GM18508 (cell line): ENCODE data around the gene GOLGA6L7.
"Not testable (repeated sequence)": the region's sequence is repeated elsewhere in the genome, so short reads cannot be mapped to it uniquely, and the experiment has no call there.

Experiments used
- ATAC-seq: cut with Tn5 transposase; IDR thresholded peaks from one replicate; pipeline ENCODE4 v1.9.1; 2021; ENCODE audit warnings: moderate number of reproducible peaks; ENCODE audit not compliant: insufficient read depth, unreplicated experiment

The GOLGA6L7 gene

DNA sequence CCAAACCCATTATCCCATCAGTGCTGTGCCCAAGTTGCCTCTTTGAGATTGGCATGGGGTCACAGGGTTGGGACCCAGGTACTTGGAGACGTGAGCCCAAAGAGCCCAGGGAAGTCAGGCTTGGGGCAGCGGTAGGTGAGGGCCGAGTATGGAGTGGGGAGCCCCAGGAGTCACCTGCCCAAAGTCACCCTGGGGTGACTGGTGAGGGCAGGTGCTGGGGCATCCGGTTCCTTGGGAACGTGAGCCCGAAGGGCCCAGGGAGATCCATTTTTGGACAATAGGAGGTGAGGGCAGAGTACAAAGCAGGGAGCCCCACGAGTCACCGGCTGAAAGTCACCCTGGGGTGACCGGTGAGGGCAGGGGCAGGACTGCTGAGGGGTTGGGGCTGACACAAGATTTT, 485 bp downstream of the GOLGA6L7 start:
- ATAC-seq: not testable (repeated sequence)

GRCh38 chr15:28847247-28847646, 1.2 kb downstream of the GOLGA6L7 start:
- not testable (repeated sequence) for ATAC-seq

- ATAC-seq: not testable (repeated sequence)
Observed at GRCh38 chr15:28844147-28844546, 4.3 kb downstream of the GOLGA6L7 start.

DNA sequence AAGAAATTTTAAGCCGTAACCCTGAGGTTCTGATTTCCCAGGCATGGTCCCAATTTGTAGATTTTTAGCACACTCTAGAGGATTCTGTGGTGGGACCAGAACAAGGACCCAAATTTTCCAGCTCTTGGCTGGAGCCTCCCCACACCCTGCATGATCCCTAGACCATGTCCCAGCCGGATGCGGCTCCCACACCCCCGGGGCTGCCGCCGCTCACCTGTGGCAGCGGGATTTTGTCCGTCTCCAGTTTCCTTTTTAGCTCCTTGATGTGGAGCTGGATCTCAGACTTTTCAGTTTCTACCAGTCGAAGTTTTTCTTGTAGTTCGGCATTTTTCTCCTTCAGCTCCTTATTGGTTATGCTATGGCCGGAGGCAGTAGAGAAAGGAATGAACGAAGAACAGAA, 4.9 kb downstream of the GOLGA6L7 start:
- ATAC-seq: not testable (repeated sequence)

DNA sequence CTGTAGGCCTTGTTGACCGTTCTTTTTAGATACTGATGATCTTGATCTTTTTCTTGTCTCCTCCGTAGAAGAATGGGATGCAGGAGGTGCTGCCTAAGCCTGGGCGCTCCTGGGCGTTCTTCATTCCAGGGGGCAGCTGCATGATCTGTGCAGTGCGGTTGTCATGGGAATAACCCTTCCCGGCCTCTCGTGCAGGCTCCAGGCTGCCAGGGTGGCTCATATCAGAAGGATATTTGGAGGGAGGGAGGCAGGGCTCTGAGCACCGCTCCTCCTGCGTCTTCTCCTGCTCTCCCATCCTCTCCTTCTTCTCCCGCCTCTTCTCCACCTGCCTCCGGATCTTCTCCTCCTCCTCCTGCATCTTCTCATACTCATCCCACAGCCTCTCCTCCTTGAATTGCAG, 6.2 kb downstream of the GOLGA6L7 start:
- not testable (repeated sequence) for ATAC-seq

GRCh38 chr15:28840285-28840684, 8.2 kb downstream of the GOLGA6L7 start:
- ATAC-seq: not testable (repeated sequence)

GRCh38 chr15:28834957-28835585, 13.4 kb downstream of the GOLGA6L7 start:
- ATAC-seq: not testable (repeated sequence)

DNA sequence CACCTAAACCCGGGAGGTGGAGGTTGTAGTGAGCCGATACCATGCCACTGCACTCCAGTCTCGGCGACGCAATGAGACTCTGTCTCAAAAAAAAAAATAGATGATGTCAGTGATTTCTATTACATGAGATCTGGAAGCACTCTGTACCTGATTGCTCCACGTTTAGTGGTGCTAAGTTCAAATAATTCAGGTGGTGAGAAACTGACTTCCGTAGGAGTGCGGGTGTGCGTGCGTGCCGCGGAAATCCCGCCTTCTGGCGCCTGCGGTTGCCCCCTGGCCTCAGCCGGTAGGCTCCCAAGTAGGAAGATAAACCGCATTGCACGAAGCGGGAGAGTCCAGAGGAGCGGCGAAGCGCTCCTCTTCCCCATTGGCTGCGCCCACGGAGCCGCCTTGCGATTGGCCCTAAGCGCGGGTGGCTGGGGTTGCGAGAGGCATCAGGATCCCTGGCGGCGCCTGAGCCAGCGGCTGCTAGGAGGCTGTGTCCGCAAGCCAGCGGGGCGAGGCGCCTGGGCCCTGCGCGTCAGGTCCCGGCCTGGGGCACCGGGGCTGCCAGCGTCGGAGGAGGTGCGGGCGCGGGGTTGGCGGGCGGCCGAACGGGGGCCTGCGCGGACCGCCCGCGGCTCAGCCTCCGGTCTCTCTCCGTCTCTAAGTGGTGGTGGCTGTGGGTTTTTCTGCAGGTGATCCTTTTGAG, 16.4 kb downstream of the GOLGA6L7 start:
- not testable (repeated sequence) for ATAC-seq

- not testable (repeated sequence) for ATAC-seq
Observed at GRCh38 chr15:28821420-28821819, 27.0 kb downstream of the GOLGA6L7 start.

DNA sequence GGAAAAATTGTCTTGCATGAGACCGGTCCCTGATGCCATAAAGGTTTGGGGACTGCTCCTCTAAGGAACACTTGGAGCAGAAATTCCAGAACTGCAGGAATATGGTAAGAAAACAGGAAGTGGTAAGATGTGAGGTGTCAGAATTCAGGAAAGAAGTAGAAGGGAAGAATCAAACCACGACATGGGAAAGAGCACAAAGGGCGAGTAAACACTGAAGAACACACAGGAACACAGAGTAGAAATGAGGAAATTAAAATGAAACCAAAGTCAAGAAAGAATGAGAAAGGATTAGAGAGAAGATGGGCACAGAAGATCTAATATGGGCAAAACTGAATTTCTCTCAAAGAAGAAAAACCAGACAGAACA, 28.5 kb downstream of the GOLGA6L7 start:
- not testable (repeated sequence) for ATAC-seq

- ATAC-seq: not testable (repeated sequence)
Observed at GRCh38 chr15:28819019-28819929, 29.2 kb downstream of the GOLGA6L7 start.

- ATAC-seq: not testable (repeated sequence)
Observed at GRCh38 chr15:28818168-28818567, 30.3 kb downstream of the GOLGA6L7 start.

GRCh38 chr15:28814059-28814458, 34.4 kb downstream of the GOLGA6L7 start:
- ATAC-seq: not testable (repeated sequence)

- not testable (repeated sequence) for ATAC-seq
Observed at GRCh38 chr15:28813392-28813791, 35.1 kb downstream of the GOLGA6L7 start.

DNA sequence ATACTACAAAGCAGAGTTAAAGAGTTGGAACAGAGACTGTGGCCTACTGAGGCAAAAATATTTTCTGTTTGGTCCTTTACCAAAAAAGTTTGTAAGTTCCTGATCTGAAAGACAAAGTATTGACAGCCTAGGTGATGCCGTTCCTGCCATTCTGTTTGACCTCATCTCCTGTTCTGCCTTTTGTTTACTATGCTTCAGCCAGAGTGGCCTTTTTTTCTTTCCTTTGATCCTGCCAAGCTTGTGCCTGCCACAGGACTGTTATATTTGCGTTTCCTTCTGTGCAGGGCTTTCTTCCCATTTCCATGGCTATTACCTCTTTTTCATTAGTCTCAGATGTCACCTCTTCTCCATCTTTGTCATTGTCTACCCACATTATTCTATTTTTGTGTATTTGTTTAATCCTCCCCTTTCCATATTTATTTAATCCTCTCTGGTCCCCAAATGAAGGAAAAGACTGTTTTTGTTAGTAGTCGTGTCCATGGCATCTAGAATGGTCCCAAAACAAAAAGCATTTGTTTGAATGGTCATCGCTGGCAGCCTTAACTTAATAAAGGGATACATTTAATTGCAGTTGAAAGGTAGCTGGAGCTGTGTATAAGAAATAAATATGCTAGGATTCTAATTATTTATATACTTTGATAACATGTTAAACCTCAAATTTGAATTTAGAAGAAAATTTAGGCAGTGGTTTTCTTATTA, 36.4 kb downstream of the GOLGA6L7 start:
- ATAC-seq: not testable (repeated sequence)

GRCh38 chr15:28810444-28810843, 38.0 kb downstream of the GOLGA6L7 start:
- ATAC-seq: not testable (repeated sequence)

DNA sequence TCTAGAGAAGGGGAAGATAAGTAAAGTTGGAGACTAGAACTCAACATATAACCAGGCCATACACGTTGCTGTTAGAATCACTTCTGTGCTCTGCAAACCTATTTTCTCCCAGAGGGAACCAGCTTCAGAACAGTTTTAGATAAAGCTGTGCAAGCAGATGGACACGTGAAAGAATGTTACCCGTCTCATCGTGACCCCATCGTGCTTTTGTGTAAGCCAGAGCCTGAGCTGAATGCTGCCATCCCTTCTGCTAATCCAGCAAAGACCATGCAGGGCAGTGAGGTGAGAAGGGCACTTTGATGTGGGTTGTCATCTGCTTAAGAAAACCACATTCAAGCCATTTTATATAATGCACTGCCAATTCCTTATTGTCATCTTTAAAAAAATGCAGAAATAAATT, 40.3 kb downstream of the GOLGA6L7 start:
- ATAC-seq: not testable (repeated sequence)

DNA sequence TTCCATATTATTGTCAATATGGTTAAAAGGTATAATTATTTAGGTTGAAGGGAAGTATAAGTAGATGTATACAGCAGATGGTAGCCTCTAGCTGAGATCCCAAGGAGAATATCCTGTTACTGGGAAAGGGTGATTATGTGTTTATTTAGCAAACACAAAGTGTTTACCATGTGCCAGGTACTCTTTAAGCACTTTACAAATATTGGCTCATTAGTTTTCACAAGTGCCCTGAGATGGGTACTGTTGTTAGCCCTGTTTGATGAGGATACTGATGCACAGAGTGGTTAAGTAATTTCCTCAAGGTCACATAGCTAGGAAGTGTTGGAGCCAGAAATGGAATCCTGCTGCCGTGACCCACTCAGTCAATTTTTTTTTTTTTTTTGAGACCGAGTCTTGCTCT, 48.1 kb downstream of the GOLGA6L7 start:
- ATAC-seq: not testable (repeated sequence)

DNA sequence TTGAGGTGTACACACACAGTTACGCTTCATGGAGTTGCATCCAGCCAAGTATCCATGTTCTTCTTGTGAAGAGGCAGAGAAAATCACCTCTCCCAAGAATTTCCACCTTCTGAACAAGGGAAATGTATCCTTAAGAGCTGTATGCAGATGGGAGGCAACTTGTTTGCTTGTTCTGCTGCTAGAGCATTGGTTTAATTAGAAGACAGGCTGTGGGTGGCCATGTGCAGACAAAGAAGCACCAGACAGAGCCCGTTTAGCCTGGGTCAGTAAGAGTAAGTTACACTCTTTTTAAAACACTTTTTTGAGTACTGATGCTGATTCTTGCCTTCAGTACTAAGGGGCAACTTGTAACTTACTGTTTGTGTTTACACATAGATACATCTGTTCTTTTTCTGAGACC, 50.2 kb downstream of the GOLGA6L7 start:
- not testable (repeated sequence) for ATAC-seq

DNA sequence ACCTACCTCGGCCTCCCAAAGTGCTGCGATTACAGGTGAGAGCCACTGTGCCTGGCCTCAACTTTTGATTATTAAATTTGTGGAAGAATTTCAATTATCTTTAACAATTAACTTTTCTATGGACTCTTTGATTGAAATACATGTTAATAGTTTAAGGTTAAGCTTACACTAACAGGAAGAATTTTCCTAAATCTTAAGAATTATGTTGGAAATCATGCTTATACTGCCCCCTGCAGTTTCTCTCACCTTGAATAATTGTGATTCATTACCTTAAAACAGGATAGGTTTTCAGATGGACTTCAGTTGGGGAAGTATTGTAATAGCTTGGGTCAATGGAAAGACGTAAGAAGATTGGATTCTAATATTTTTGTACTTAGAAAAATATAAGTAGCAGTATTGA, 54.2 kb downstream of the GOLGA6L7 start:
- ATAC-seq: not testable (repeated sequence)
